B cell (primary cell): ENCODE data around the gene EEF1AKMT4. TPM values are rescaled to one million over a fixed set of nuclear protein-coding genes. Genes with fewer than 3 reads are reported as not detected.

Experiments used
- ATAC-seq: fragments of 200-7000 bp; cut with Tn5 transposase; one replicate; pipeline ENCODE4 v1.10.0; 2021; ENCODE audit warnings: low read depth, mild to moderate bottlenecking, moderate number of reproducible peaks, moderate library complexity
- CTCF ChIA-PET: fragments of 350-600 bp; sonication (Branson Sonifier 250); formaldehyde crosslinking; loops from one replicate; lab custom pipeline; 2021; ENCODE audit warnings: antibody characterized with exemption, inconsistent platforms; lab: Charles Lee
- POLR2A ChIA-PET: fragments of 350-600 bp; sonication (Branson Sonifier 250); formaldehyde crosslinking; loops from one replicate; lab custom pipeline; 2021; ENCODE audit warnings: antibody characterized with exemption; lab: Charles Lee
- DNase-seq: peaks from one replicate; pipeline ENCODE4 v3.0.0; 2013
- H2AFZ ChIP-seq: 2 replicates; pipeline ENCODE4 v1.6.1; 2012; ENCODE audit warnings: mild to moderate bottlenecking, low read depth, low read length; ENCODE audit not compliant: insufficient read depth, poor library complexity, severe bottlenecking
- H3K27ac ChIP-seq, 2 donors: 1 replicate in 1 of 2; 2 replicates in 1 of 2; pipeline ENCODE4 v1.5.1; 2012 to 2013; ENCODE audit warnings: low read length in 2 of 2, mild to moderate bottlenecking in 2 of 2, moderate library complexity in 1 of 2
- H3K27me3 ChIP-seq, 4 experiments: fragments of 200-600 bp in 1 of 4; sonication (generic) in 1 of 4; replicated peaks in 1 of 4; 1 replicate in 2 of 4; 2 replicates in 2 of 4; pipeline versions ENCODE4 v1.6.1 to v1.7.0; 2013 to 2016; ENCODE audit warnings: low read length in 3 of 4, mild to moderate bottlenecking in 2 of 4, mixed read lengths in 1 of 4, moderate library complexity in 1 of 4; ENCODE audit not compliant: insufficient read depth in 4 of 4, control insufficient read depth in 3 of 4; ENCODE audit errors: control extremely low read depth in 1 of 4
- H3K36me3 ChIP-seq, 2 experiments: replicated peaks in 1 of 2; 1 replicate in 1 of 2; 2 replicates in 1 of 2; pipeline versions ENCODE4 v1.6.1 to v1.7.1; 2013; ENCODE audit warnings: low read length in 1 of 2; ENCODE audit not compliant: insufficient read depth in 2 of 2, control insufficient read depth in 1 of 2; ENCODE audit errors: control extremely low read depth in 1 of 2, extremely low read depth in 1 of 2
- H3K4me1 ChIP-seq, 2 donors: fragments of 200-600 bp in 1 of 2; sonication (generic) in 1 of 2; 1 replicate in 1 of 2; 2 replicates in 1 of 2; pipeline versions ENCODE4 v1.5.1 to v1.6.1; 2013 to 2017; ENCODE audit warnings: low read length in 2 of 2; ENCODE audit not compliant: control insufficient read depth in 2 of 2, insufficient read depth in 2 of 2
- H3K4me2 ChIP-seq: replicated peaks from 2 replicates; pipeline ENCODE3; 2012; ENCODE audit warnings: mild to moderate bottlenecking, low read depth, low read length; ENCODE audit not compliant: poor library complexity, severe bottlenecking
- H3K4me3 ChIP-seq, 5 experiments: fragments of 200-600 bp in 1 of 5; sonication (generic) in 1 of 5; 1 replicate in 3 of 5; 2 replicates in 2 of 5; pipeline versions ENCODE4 v1.5.1 to v1.7.0; 2011 to 2016; ENCODE audit warnings: low read length in 4 of 5, mild to moderate bottlenecking in 4 of 5, low read depth in 2 of 5, control low read depth in 1 of 5, moderate library complexity in 1 of 5; ENCODE audit not compliant: insufficient read depth in 1 of 5; ENCODE audit errors: control extremely low read depth in 1 of 5, extremely low read depth in 1 of 5
- H3K79me2 ChIP-seq: fragments of 200-600 bp; sonication (generic); one replicate; pipeline ENCODE4 v1.6.0; 2016; ENCODE audit warnings: low read length; ENCODE audit not compliant: control insufficient read depth, insufficient read depth
- H3K9ac ChIP-seq: fragments of 200-600 bp; sonication (generic); 2 replicates; pipeline ENCODE4 v1.6.1; 2017; ENCODE audit warnings: mild to moderate bottlenecking, low read length, moderate library complexity
- H3K9me3 ChIP-seq, 3 donors: one replicate each; pipeline versions ENCODE4 v1.6.1 to v1.7.1; 2013; ENCODE audit warnings: low read length in 2 of 3; ENCODE audit not compliant: control insufficient read depth in 2 of 3, insufficient read depth in 1 of 3; ENCODE audit errors: control extremely low read depth in 1 of 3
- H4K20me1 ChIP-seq: 2 replicates; pipeline ENCODE4 v1.6.0; 2012; ENCODE audit warnings: mild to moderate bottlenecking, low read length; ENCODE audit not compliant: insufficient read depth, control insufficient read depth, poor library complexity, severe bottlenecking
- H3K27ac Mint-ChIP-seq: one replicate; pipeline ENCODE4 v1.8.0; 2021; ENCODE audit warnings: mixed read lengths
- H3K27me3 Mint-ChIP-seq: one replicate; pipeline ENCODE4 v1.8.0; 2021; ENCODE audit warnings: mixed read lengths
- H3K4me1 Mint-ChIP-seq: one replicate; pipeline ENCODE4 v1.8.0; 2021; ENCODE audit warnings: mixed read lengths
- H3K4me3 Mint-ChIP-seq: one replicate; pipeline ENCODE4 v1.8.0; 2021; ENCODE audit warnings: mixed read lengths
- H3K9me3 Mint-ChIP-seq: one replicate; pipeline ENCODE4 v1.8.0; 2022; ENCODE audit warnings: mixed read lengths; ENCODE audit not compliant: insufficient read depth
- CTCF ChIP-seq: fragments of 200-600 bp; IDR thresholded peaks from one replicate; pipeline ENCODE4 v1.8.0; 2022; ENCODE audit warnings: antibody characterized with exemption, mild to moderate bottlenecking
- EZH2 ChIP-seq: IDR thresholded peaks from 2 replicates; pipeline ENCODE4 v1.6.1; 2012; ENCODE audit warnings: borderline replicate concordance, low read depth, mild to moderate bottlenecking, moderate library complexity, low read length; ENCODE audit not compliant: insufficient read depth, poor library complexity, severe bottlenecking
- WGBS: methylation state at CpG from one replicate; pipeline ENCODE4 v1.1.5; 2013; ENCODE audit warnings: missing lambda C conversion rate; ENCODE audit not compliant: insufficient coverage; 5-methylcytosine and 5-hydroxymethylcytosine counted together
- intact Hi-C: fragments of 100-400 bp; cut with micrococcal nuclease; formaldehyde crosslinking; loops from one replicate; pipeline ENCODE4 v1.10.0; 2022
- polyA plus RNA-seq: library from polyadenylated mRNA; depleted of rRNA; stranded (reverse); fragments of >200 nt; gene quantifications from 2 replicates; pipeline ENCODE4 v1.2.3, GENCODE V29; 2012
- total RNA-seq, 2 donors: library from RNA; stranded (reverse); fragments of 120-200 nt in 1 of 2; gene quantifications; 1 replicate in 1 of 2; 2 replicates in 1 of 2; pipeline versions ENCODE4 v1.2.3 to v1.2.4, GENCODE V29; 2013 to 2022

EEF1AKMT4 gene
- total and polyA plus RNA-seq, 2 donors (not counting 1 experiment from before 2014, with no cell fraction given): 1.5 to 2.5 TPM

- peaks cover 20% of the 10 kb centered on the region for H3K4me1 Mint-ChIP-seq
- intact Hi-C loops: loop anchor here (1.0 to 5.0 kb wide), 5 partner anchors 43 to 345 kb away; partner anchors contain the start of genes ABCF3, AP2M1, EIF2B5 and PARL
- peak; percentile 98 for ATAC-seq
These were observed 19.9 kb upstream of the EEF1AKMT4 start, which contains the start of gene VWA5B2 for GRCh38 chr3:184229394-184230080. VWA5B2 (plus strand) TSS chr3:184229585; CDS start chr3:184230529, 944 bp downstream.

More at GRCh38 chr3:184229394-184230080, 19.9 kb upstream of the EEF1AKMT4 start, which contains the start of gene VWA5B2:
- Histone ChIP-seq H3K4me1 (peaks cover 15 to 25% of the 10 kb centered on the region in 2 donors), H3K27me3 (peaks cover 0 to 73% (median 39%) of the 10 kb centered on the region in 4 experiments), H2AFZ (peak within 1 kb of the TSS; percentile 82), H3K79me2 (no peaks in the 10 kb centered on the region), H3K4me2 (peak within 1 kb of the TSS; percentile 100), H4K20me1 (no peaks in the 10 kb centered on the region), H3K4me3 (peak within 1 kb of the TSS; percentile 9 to 74 (median 59)), H3K27ac (no peak within 1 kb of the TSS), H3K36me3 (no peaks in the 10 kb centered on the region), H3K9ac (peak within 1 kb of the TSS; percentile 72), H3K9me3 (peaks cover 0 to 3% (median 0%) of the 10 kb centered on the region in 3 donors)
- CTCF ChIA-PET: interaction anchor here (1.0 to 2.4 kb wide), 4 partner anchors 11 to 334 kb away, joined by 3 to 12 read pairs (median 5); no protein-coding TSS in a partner anchor
- under 1% methylated on average over 66 of the region's 66 CpGs for WGBS
- Mint-ChIP-seq H3K4me3 (peak within 1 kb of the TSS; percentile 85), H3K27me3 (peaks cover 44% of the 10 kb centered on the region), H3K9me3 (no peaks in the 10 kb centered on the region), H3K27ac (no peak within 1 kb of the TSS)
- POLR2A ChIA-PET: interaction anchor here (1.4 kb wide), 1 partner anchor 20 kb away, joined by 3 read pairs; the partner anchor contains the start of gene EEF1AKMT4
- DNase-seq: peak; percentile 88
- TF ChIP-seq EZH2 (no peak), CTCF (peak; percentile 37)
